GM13976 (cell line): ENCODE data around the gene CTSE.

Experiments
- DNase-seq: peaks from one replicate; pipeline ENCODE4 v3.0.0; 2012; ENCODE audit warnings: low spot score
- CTCF ChIP-seq: IDR thresholded peaks from 2 replicates; pipeline ENCODE4 v1.5.1; 2012; ENCODE audit warnings: borderline replicate concordance, mild to moderate bottlenecking; ENCODE audit not compliant: insufficient read depth; ENCODE audit errors: extremely low read depth, missing control alignments, control extremely low read depth
- in situ Hi-C: fragments of 300-500 bp; cut with MboI; formaldehyde crosslinking; loops from one replicate; pipeline ENCODE4 v1.12.0; 2022; ENCODE audit warnings: low sequenced_read_pairs, mixed read lengths, inconsistent platforms; ENCODE audit not compliant: unreplicated experiment

CTSE gene

GRCh38 chr1:206003854-206004800 is 19.6 kb downstream of the CTSE start:
- in situ Hi-C loops = loop anchor here (10.0 kb wide), 1 partner anchor 111 kb away; the partner anchor contains the start of gene AVPR1B
- DNase-seq = no peak
- TF ChIP-seq CTCF = no peak

- in situ Hi-C loops = loop anchor here (10.0 kb wide), 1 partner anchor 112 kb away; the partner anchor contains the start of gene AVPR1B
- no peak for TF ChIP-seq CTCF
- no peak for DNase-seq
Observed at GRCh38 chr1:206002871-206003801, 20.6 kb downstream of the CTSE start, which contains the start of gene RAB7B. RAB7B (minus strand) TSS chr1:206003395; CDS start chr1:205994135, 9,260 bp downstream.

GRCh38 chr1:206002160-206002559 is 21.5 kb downstream of the CTSE start:
- in situ Hi-C loops = loop anchor here (10.0 kb wide), 1 partner anchor 113 kb away; the partner anchor contains the start of gene AVPR1B
- DNase-seq = no peak

GRCh38 chr1:206001476-206001888 is 22.2 kb downstream of the CTSE start:
- in situ Hi-C loops = loop anchor here (10.0 kb wide), 1 partner anchor 113 kb away; the partner anchor contains the start of gene AVPR1B
- no peak for DNase-seq
- no peak for TF ChIP-seq CTCF

More at GRCh38 chr1:206002160-206002559, 21.5 kb downstream of the CTSE start:
- TF ChIP-seq CTCF = no peak

GRCh38 chr1:206000641-206001339 is 22.9 kb downstream of the CTSE start:
- in situ Hi-C loops = loop anchor here (10.0 kb wide), 1 partner anchor 114 kb away; the partner anchor contains the start of gene AVPR1B
- no peak for DNase-seq
- no peak for TF ChIP-seq CTCF
